Progenitor cell of endocrine pancreas (in vitro differentiated cells): ENCODE data around the gene INTS1. TPM values are rescaled to one million over a fixed set of nuclear protein-coding genes. Genes with fewer than 3 reads are reported as not detected.
"Not testable (repeated sequence)": the region's sequence is repeated elsewhere in the genome, so short reads cannot be mapped to it uniquely, and the experiment has no call there.

Experiments used
- DNase-seq: peaks from one replicate; pipeline ENCODE4 v3.0.0; 2021; ENCODE audit warnings: low spot score; ENCODE audit not compliant: unreplicated experiment
- H3K27ac Mint-ChIP-seq: 2 replicates; pipeline ENCODE4 v1.8.0; 2021; ENCODE audit warnings: mild to moderate bottlenecking, moderate library complexity, mixed read lengths
- H3K27me3 Mint-ChIP-seq: 2 replicates; pipeline ENCODE4 v1.8.0; 2021; ENCODE audit warnings: mixed read lengths
- H3K36me3 Mint-ChIP-seq: 2 replicates; pipeline ENCODE4 v1.8.0; 2022; ENCODE audit warnings: mixed read lengths; ENCODE audit not compliant: insufficient read depth
- H3K4me1 Mint-ChIP-seq: 2 replicates; pipeline ENCODE4 v1.8.0; 2021; ENCODE audit warnings: low read depth, mixed read lengths
- H3K4me3 Mint-ChIP-seq: 2 replicates; pipeline ENCODE4 v1.8.0; 2021; ENCODE audit warnings: low read depth, mild to moderate bottlenecking, moderate library complexity, mixed read lengths
- H3K9me3 Mint-ChIP-seq: 2 replicates; pipeline ENCODE4 v1.8.0; 2021; ENCODE audit warnings: low read depth, mixed read lengths
- CTCF ChIP-seq: fragments of 200-600 bp; sonication (generic); IDR thresholded peaks from one replicate; pipeline ENCODE4 v1.5.0; 2021; ENCODE audit warnings: antibody characterized with exemption, mild to moderate bottlenecking; ENCODE audit not compliant: unreplicated experiment
- total RNA-seq: library from RNA; stranded (reverse); gene quantifications from 2 replicates; pipeline ENCODE4 v1.2.1, GENCODE V29; 2021

Gene INTS1
- total RNA-seq, 1 donor from 2014 or later = 145 TPM

GRCh38 chr7:1516586-1517251 is 12.5 kb upstream of the INTS1 start:
- TF ChIP-seq CTCF = no peak
- Mint-ChIP-seq H3K9me3 (peaks cover 4% of the 10 kb centered on the region), H3K27me3 (peaks cover 3% of the 10 kb centered on the region), H3K4me3 (no peak overlapping the region), H3K4me1 (peaks cover 3% of the 10 kb centered on the region), H3K36me3 (no peaks in the 10 kb centered on the region), H3K27ac (peak overlapping the region; percentile 83)
- no peak for DNase-seq

GRCh38 chr7:1515509-1515967 is 11.3 kb upstream of the INTS1 start:
- not testable (repeated sequence) for DNase-seq, H3K27me3 Mint-ChIP-seq, H3K4me1 Mint-ChIP-seq, H3K36me3 Mint-ChIP-seq, H3K9me3 Mint-ChIP-seq, H3K4me3 Mint-ChIP-seq
- peak overlapping the region; percentile 82 for H3K27ac Mint-ChIP-seq

GRCh38 chr7:1514995-1515401 is 10.8 kb upstream of the INTS1 start:
- no peak for DNase-seq
- peaks cover 3% of the 10 kb centered on the region for H3K4me1 Mint-ChIP-seq
- peaks cover 4% of the 10 kb centered on the region for H3K9me3 Mint-ChIP-seq
- no peaks in the 10 kb centered on the region for H3K36me3 Mint-ChIP-seq
- no peak overlapping the region for H3K27ac Mint-ChIP-seq
- TF ChIP-seq CTCF = no peak
- peaks cover 3% of the 10 kb centered on the region for H3K27me3 Mint-ChIP-seq
- no peak overlapping the region for H3K4me3 Mint-ChIP-seq

GRCh38 chr7:1514407-1514806 is 10.2 kb upstream of the INTS1 start:
- no peak for TF ChIP-seq CTCF
- H3K27me3 Mint-ChIP-seq = peaks cover 3% of the 10 kb centered on the region
- no peaks in the 10 kb centered on the region for H3K36me3 Mint-ChIP-seq
- DNase-seq = no peak
- peaks cover 4% of the 10 kb centered on the region for H3K9me3 Mint-ChIP-seq
- no peak overlapping the region for H3K4me3 Mint-ChIP-seq
- H3K4me1 Mint-ChIP-seq = peaks cover 3% of the 10 kb centered on the region
- no peak overlapping the region for H3K27ac Mint-ChIP-seq

- Mint-ChIP-seq H3K27ac (no peak overlapping the region), H3K9me3 (no peaks in the 10 kb centered on the region), H3K4me3 (no peak overlapping the region)
Observed at GRCh38 chr7:1513657-1514095, 9.5 kb upstream of the INTS1 start.

More at GRCh38 chr7:1513657-1514095, 9.5 kb upstream of the INTS1 start:
- DNase-seq = no peak
- Mint-ChIP-seq H3K36me3 (no peaks in the 10 kb centered on the region), H3K27me3 (no peaks in the 10 kb centered on the region), H3K4me1 (peaks cover 3% of the 10 kb centered on the region)
- TF ChIP-seq CTCF = no peak
